NCI-H748 (cell line): ENCODE data around the gene TYK2.
"Not testable (repeated sequence)": the region's sequence is repeated elsewhere in the genome, so short reads cannot be mapped to it uniquely, and the experiment has no call there.

Experiments used
- DNase-seq: peaks from one replicate; lab custom pipeline; 2025; ENCODE audit not compliant: unreplicated experiment; lab: John Stamatoyannopoulos, UW

Gene TYK2

DNA sequence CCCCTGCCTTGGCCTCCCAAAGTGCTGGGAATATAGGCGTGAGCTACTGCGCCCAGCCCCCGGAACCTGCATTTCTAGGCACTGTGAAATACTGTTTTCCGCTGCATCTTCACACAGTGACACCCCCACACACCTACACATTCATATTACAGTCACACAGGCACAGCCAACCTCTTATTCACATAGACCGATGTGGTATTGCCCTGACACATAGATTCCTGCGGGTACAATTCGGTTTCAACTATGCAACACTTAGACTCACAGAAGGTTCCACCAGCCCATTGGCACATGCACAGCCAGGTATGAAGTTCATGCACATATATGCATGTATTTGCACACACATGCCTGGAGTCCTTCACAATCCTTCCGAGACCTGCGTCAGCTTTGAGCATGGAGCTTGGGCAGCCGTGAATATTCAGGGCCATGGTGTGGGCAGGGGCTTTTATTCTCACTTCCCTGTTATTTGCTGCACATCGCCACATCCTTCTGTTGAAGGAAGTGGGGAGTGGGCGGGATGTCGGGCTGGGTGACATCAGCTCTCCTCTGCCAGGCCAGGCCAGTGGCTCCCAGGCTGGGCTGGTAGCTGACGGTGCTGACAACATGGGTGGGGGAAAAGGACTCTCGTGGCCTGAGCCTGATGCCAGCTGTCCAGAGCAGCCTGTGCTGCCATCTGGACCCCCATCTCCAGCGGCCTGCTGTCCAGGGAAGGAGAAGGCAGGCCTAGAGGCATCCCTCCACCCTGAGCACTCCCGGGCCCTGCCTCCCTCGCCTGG lies 28.3 kb upstream of the TYK2 start:
- no peak for DNase-seq

DNA sequence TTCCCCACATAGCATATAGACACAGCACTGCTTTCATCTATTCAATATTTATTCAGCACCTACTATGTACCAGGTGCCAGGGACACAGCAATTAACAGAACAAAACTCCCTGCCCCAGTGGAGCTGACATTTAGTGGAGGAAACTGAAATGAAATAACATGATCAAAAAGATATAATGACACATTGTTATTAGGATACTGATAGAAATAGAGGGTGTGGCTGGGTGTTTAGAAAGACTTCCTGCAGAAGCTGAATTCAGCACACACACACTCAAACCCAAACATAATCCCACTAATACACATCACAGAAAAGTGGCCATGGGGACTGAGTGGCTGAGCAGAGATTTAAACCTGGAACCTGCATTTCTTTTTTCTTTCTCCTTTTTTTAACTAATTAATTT lies 26.7 kb upstream of the TYK2 start:
- no peak for DNase-seq

DNA sequence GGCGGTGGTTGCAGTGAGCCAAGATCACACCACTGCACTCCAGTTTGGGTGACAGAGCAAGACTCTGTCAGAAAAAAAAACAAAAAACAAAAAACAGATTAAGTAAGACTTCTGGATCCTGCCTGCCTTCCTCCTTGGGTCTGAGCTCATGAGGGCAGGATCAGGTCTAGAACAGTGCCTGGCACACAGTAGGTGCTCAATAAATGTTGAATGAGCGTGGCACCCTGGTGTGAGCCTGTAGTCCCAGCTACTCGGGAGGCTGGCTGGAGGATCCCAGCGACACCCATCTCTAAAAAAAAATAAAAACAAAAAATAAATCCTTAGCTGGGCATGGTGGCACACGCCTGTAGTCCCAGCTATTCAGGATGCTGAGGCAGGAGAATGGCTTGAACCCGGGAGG lies 25.8 kb upstream of the TYK2 start:
- DNase-seq = no peak

DNA sequence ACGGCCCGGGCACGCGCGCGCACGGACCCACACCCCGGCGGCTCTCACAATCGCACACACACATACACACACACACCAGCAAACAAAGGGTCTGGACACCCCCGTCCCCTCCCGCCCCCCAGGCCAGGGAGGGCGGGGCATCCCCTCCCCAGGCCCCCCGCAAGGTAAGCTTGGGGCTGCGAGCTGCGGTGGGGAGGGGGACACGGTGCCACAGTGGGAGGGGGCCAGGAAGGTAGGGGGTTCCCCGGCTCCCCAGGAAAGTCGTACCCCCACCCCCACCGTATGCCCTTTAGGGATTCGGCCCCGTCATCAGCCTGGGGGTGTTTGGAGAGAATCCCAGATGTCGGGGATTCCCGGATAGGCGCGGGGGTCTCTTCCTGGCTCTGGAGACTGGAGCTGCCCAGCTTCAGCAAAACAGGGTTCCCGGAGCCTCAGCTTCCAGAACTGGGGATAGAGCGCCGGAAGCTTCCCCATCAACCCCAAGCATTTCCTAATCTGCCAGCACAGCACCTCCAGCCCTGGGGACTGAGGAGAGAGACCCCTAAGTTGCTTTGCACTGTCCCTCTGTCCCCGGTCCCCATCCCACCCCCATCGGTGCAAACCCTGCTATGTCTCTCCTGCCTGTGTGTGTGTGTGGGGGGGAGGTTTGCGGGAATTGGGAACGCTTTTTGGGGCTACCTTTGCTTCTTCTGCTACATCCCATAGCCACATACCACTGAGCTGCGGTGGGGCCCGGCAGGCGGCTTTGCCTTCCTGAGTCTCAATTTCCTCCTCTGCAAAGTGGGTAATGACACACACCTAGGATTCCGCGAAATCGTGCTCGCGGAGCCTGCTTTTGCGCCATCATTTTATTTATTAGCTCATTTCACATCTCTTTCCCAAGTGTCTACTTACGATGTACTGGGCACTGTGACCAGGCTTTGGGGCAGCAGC lies 24.8 kb upstream of the TYK2 start:
- no peak for DNase-seq

DNA sequence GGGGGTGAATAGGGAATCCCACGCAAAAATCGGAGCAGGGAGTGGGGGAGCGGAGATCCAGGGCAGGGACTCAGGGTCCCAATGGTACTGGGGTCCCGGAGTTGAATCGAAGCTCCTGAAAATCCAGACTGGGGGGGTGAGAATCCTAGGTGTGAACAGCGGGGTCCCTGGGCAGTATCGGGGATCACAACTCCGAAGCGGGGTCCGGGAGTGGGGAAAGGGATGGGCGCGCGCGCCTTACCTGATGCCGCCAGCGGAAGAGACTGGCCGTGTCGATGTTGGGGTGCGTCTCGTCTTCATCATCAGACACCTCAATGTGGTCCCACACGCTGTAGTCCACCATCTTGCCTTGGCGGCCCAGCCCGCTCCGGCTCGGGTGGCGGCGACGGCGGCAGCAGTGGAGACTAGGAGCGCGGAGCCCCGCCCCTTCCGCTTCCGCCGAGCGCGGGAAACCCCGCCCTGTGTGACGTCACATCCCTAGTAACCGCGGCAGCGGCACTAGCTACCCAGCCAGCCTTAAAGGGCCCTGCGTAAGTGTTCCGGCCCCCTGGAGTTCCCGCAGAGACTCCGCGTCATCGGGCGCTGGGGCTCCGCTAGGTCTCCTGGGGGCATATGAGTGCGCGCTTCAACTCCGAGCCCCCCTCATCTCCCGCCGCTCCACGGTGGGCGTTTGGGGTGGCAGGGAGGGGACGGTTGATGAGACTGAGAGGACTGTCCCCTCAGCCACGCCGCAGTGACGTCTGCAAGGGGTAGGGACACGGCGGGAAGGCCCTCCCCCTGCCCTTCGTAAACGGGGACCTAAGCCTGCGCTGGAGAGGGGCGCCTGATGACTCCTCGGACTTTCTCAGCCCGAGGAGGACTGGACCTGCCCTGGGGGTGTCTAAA lies 23.0 kb upstream of the TYK2 start, which contains the start of gene CDC37:
Gene CDC37, minus strand, starts transcription at position 406 of the 885 bp plus-strand sequence. Its CDS starts 63 bp downstream, at position 343.
- peak; percentile 91 for DNase-seq

DNA sequence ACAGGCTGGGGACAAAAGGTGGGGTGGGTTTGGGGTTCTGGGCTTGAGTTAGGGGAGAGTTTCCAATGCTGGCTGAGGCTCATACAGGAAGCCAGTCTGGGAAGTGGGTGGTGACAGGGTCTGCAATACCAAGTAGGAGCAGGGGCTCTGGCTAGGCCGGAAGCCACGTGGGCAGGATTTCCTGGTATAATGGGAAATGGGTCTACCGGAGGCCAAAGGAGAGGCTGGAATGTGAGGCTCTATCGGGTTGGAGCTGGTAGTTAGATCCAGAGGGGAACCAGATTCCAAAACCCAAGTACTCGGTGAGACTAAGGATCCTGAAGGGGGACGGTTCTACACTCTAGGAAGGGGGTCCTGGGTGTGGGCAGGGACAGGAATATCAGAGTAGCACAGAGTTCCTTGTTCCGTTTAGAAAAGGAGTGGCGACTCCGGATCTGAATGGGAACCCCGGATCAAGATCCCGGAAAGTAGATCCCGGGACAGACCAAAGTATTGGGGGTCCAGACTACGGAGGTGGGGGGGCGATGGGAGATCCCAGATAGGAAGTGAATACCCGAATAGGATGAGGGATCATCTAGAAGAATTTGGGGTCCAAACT lies 22.2 kb upstream of the TYK2 start:
- peak; percentile 29 for DNase-seq

DNA sequence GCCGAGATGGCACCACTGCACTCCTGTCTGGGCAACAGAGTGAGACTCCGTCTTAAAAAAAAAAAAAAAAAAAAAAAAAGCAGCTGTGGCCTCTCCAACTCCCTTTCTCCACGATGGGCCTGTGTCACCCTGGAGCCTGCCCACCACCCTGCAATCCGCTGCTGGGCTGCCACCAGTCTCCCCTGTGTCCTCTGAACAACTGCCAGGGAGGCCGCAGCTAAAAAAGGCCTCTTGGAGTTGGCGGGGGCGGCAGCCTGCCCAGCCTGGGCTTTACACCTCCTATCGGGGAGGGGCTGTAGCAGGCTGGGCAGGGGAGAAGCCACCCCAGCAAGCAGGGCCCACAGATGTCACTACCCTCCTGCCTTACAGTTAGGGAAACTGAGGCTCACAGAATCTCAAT lies 19.5 kb upstream of the TYK2 start:
- DNase-seq = no peak

DNA sequence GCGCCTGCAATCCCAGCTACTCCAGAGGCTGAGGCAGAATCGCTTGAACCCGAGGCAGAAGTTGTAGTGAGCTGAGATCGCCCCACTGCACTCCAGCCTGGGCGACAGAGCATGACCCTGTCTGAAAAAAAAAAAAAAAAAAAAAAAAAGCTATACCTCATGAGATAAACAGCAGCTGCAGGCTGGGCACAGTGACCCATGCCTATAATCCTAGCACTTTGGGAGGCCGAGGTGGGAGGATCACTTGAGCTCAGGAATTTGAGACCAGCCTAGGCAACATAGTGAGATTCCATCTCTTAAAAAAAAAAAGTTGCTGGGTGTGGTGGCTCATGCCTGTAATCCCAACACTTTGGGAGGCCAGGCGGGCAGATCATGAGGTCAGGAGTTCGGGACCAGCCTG lies 19.0 kb upstream of the TYK2 start:
- DNase-seq = not testable (repeated sequence)

DNA sequence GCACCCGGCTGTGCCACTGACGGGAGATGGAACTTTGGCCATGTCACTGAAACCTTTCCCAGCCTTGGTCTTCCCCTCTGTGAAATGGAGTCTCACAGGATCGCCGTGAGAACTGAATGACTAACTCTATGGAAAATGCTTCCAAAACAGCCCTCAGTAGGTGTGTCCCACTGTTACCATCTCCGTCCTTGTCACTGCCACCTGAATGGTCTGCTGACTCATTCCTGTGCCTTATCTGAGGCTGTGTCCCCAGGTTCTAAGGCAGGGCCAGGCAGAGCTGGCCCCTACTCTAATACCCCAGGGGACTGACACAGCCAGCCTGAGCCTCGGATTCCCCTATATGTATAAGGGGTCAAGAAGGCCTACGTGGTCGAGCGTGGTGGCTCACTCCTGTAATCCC lies 18.4 kb upstream of the TYK2 start:
- no peak for DNase-seq

DNA sequence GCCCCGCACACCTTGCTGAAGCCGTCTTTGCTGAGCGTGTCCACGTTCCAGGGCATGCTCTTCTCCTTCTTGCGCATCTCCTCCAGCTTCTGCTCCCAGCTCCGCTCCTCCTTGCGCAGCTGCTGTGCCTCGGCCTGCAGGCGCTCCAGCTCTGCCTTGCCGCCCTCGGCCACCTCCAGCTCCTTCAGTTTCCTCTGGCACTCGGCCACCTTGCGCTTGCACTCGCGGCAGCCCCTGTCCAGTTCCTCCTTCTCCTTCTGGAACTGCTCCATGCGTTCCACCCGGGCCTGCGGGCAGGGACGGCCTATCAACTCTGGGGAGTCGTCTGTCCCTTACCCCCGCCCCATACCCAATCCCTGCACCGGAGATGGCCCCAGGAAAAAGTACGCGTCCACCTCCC lies 15.5 kb upstream of the TYK2 start:
- no peak for DNase-seq

DNA sequence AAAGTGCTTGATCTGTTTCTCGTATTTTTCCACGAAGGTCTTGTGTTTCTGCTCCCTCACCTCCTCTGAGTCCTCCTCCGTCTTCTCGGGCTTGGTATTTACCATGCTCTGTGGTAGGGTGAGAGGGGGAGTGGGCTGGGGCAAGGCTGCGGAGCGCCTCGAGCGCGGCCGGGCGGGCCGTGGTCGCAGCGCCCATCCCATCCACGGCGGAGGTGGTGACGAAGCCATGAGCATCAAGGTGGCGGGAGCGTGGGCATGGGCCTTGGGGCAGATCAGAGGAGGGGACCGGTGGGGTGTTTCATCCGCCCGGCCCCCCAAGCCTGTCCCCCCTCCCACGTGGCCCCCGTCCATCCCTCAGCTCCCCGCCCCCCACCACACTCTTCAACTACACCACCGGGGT lies 15.1 kb upstream of the TYK2 start:
- DNase-seq = no peak

DNA sequence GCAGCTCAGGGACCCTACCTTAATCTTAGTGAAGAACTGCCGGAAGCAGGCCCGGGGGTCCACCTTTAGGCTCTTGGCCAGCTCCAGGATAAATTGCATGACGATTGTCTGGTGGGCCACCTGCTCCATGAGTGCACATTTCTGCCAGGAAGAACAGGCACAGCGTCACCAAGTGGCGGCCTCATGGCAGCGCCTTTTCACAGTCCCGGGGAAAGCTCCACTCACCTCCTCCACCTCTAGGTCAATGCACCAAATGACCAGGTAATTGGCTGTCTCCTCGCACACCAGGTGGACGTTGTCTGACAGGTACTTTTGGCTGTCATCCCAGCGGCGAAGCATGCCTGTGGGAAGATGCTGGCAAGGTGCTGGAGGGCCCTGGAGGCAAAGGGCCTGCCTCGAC lies 14.6 kb upstream of the TYK2 start:
- DNase-seq = no peak

DNA sequence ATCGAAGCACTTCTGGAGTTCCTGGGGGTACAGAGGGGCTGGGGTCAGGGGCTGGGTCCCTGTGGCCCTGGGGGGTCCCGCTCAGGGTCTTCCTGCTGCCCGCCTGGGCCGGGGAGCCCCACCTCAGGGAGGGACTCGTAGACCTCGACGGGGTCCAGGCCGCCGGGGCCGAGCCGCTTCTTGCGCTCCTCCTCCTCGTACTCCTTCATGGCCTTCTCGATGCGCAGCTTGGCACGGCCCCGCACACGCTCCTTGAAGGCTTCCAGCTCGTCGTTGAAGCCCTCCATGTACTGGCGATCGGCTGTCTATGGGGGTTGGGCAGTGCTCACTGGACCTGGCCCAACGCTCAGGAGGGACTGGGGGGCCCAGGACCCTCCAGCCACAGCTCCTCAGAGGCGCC lies 12.8 kb upstream of the TYK2 start:
- DNase-seq = no peak

DNA sequence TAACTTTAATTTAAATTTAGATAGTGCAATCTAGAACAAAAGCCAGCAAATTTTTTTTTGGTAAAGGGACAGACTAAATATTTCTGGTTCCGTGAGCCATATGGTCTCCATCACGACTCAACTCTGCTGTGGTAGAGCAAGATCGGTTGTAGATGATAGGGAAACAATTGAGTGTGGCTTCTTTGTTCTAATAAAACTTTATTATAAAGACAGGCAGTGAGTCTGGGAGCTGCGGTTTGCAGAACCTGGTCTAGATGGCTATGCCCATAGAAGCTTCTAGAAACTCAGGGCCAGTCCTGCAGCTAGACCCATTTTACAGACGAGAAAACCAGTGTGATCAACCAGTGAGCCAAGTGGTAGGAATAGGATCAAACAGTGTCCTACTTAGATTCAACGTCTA lies 11.7 kb upstream of the TYK2 start:
- no peak for DNase-seq

DNA sequence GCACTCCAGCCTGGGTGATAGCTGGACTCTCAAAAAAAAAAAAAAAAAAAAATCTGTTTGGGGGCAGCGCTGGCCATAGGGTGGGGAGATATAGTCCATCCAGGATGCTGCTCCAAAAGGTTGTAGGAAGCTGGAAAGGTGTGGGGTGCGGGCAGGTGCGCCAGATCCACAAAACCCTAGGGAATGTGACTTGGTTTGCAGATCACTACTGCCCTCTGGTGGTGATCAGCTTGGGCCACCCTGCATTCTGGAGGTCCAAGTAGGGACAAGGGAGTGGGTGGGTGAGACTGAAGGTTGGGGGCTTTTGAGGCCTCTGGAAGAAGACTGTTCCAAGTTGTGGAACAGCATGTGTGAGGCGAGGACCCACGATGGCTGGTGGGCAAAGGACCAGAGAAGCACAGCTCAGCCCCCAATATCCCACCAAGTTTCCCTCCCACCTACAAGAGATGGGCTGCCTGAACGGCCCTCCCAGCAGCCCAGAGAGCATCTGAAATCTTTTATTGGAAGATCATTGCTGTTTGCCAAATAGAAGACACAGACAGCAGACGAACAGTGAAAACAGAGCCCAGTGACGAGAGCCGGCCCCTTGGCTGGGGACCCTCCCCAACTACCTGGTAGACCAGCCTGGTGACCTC lies 10.4 kb upstream of the TYK2 start:
- DNase-seq = peak; percentile 56

DNA sequence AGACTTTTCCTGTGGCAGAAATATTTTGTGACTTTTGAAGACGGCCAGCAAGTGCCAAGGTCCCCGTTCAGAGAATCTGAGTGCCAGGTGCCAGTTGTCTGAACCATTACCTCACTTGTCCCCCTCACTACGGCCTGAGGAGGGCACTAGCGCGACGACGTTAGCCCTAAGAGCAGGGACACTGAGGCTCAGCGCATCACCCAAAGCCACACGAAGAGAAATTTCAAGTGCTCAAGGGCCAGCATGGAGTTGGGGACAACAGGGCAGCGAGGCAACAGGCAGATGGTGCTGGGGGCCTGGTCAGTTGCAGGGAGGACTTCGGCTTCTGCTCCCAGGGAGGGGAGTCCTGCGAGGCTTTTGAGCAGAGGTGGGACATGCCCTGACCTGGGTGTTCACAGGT lies 9.5 kb upstream of the TYK2 start:
- no peak for DNase-seq

DNA sequence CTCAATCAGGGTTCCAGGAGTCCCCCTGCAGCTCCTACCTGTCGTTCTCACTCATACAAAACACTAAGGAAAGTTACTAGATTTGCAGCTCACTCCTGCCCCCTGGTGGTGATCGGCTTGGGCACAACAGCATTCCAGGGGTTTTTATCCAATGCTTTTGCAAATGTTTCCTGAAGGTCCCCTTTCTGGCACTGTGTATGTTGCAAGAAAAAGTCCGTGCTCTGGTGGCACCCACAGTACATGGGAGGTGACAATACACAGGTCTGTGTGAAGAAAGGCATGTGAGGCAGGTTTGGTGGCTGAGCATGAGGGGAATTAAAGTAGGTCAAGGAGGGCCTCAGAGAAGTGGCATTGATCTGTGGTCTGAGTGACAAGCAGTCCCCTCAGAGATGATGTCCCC lies 8.6 kb upstream of the TYK2 start:
- DNase-seq = peak; percentile 58

DNA sequence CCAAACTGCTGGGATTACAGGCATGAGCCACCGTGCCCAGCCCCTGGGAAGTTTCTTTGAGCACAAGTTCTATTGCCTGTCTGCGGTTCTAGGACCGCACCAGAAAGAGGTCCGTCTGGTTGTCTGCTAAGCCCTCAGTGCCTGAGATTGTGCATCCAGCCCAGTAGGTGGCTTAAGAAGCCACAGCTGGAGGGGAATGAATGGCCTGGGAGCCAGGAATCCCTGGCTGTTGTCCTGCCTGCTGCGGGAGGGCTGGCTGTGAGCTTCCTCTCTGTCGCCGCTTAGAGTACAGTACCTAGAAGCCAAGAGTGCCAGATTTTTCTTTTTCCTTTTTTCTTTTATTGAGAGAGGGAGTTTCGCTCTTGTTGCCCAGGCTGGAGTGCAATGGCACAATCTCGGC lies 4.2 kb upstream of the TYK2 start:
- no peak for DNase-seq

DNA sequence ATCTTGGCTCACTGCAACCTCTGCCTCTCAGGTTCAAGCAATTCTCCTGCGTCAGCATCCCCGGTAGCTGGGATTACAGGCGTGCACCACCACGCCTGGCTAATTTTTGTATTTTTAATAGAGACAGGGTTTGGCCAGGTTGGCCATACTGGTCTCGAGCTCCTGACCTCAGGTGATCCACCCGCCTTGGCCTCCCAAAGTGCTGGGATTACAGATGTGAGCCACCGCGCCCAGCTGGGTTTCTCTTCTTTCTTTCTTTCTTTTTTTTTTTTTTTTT lies 2.8 kb upstream of the TYK2 start:
- DNase-seq = not testable (repeated sequence)

DNA sequence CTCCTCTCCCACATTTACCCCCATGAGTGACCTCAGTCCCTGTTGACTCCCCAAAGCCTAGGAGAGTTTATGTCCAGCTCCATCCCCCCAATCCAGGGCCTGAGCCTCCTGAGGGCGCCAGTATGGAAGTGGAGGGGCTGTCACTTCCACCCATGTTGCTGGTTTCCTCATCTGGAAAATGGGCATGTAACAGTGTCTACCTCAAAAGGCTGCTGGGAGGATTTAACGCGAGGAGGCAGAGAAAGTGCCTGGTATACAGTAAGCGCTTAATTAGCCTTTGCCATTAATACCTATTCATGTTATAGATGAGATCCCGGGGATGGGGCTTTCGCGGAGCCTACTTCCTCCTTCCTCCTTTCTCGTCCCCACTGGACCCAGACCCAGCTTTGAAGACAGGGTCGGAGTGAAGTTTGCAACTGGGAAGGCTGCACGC lies 476 bp downstream of the TYK2 start:
- DNase-seq = no peak

DNA sequence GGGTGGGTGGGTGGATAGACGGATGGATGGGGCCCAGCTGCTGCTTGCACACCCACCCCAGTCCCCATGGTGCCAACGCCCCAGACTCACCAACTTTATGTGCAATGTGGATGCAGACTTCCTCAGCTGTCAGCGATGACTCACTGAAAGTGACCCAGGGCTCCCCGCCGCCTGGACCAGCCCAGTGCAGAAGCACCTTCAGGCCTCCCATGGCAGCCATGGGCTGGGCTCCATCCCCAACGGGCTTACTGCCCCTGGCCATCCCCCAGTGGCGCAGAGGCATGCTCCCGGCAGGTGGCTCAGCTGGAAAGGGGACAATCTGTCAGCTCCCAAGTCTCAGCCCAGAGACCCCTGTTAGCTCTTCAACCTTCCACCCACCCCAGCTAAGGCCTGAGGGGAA lies 2.2 kb downstream of the TYK2 start:
- no peak for DNase-seq
